Activated gamma-delta T cell (primary cell): ENCODE results near the gene EFCAB6.
"Not testable (repeated sequence)": the region's sequence is repeated elsewhere in the genome, so short reads cannot be mapped to it uniquely, and the experiment has no call there.

Experiments
- DNase-seq: peaks from one replicate; lab custom pipeline; 2025; lab: John Stamatoyannopoulos, UW

The EFCAB6 gene

GRCh38 chr22:43714104-43714503, 98.0 kb downstream of the EFCAB6 start:
- DNase-seq, result no peak

GRCh38 chr22:43711681-43712080, 100.4 kb downstream of the EFCAB6 start:
- DNase-seq, result no peak

DNA sequence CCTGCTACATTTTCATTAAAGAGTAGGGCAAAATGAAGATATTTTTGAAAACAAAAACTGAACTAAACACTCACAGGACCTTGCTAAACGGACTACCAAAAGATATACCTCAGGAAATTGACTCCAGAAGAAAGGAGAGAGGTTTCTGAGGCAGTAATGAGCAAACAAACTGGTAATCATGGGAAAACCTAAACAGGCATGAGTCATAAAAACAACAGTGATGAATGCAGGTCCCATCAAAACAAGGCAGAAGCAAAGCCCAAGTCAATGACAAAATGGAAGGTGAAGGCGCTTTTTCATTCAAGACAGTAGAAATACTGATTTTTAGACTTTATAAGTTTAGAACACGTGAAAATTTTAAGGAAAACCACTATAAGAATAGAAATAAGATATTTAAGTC, 104.5 kb downstream of the EFCAB6 start:
- no peak for DNase-seq

GRCh38 chr22:43706571-43707328, 105.4 kb downstream of the EFCAB6 start:
- DNase-seq, result no peak

DNA sequence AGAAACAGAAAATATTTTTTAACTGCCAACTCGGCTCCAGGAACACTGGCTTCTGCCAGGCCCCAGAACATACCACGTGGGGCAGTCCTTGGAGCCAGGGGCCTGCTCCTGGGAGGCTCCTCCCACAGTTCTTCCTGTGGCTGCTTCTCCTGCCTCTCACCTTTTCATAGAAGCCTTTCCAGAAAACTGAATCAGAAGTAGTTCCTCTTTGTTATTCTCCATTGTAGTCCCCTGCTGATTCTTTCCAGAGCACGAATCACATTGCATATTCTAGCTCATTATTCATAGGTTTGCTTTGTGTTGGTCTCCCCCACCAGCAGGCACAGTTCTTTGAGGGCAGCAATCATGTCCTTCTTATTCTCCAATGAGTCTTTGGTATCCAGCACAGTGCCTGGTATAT, 106.0 kb downstream of the EFCAB6 start:
- no peak for DNase-seq

GRCh38 chr22:43704051-43704450, 108.1 kb downstream of the EFCAB6 start:
- no peak for DNase-seq

DNA sequence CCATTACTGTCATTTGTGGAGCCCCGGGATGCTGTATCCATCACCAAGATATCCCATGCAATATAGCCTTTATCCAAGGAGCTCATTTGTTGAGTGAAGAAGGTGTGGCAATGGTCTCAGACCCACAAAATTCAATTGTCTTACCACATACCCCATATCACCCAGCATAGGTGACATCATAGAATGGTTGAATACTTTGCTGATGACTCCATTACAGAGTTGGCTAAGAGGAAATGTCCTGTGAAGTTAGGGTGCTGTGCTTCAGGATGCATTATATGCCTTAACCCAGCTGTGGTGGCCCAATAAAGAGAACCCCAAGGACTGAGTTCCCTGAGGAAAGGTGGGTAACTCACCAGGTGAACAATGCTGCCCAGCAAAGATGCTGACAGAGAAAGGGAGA, 113.7 kb downstream of the EFCAB6 start:
- DNase-seq, result no peak

- no peak for DNase-seq
These were observed 114.2 kb downstream of the EFCAB6 start for GRCh38 chr22:43697894-43698293.

DNA sequence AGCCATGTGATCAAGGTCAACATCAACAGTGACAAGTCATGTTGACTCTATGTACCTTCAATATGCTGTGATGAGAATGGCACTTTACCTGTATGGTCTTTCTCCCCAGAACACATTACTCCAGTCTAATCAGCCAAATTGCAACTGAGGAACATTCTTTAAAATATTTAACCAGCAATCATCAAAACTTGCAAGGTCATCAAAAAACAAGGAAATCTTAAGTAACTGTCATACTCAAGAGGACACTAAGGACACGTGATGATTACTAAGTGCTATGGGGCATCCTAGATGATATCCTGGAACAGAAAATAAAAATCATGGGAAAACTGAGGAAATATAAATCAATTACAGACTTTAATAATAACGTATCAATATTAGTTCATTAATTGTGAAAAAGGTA, 118.9 kb downstream of the EFCAB6 start:
- no peak for DNase-seq

GRCh38 chr22:43689356-43689755, 122.7 kb downstream of the EFCAB6 start:
- DNase-seq, result no peak

- DNase-seq, result no peak
These were observed 129.3 kb downstream of the EFCAB6 start for GRCh38 chr22:43682851-43683250.

DNA sequence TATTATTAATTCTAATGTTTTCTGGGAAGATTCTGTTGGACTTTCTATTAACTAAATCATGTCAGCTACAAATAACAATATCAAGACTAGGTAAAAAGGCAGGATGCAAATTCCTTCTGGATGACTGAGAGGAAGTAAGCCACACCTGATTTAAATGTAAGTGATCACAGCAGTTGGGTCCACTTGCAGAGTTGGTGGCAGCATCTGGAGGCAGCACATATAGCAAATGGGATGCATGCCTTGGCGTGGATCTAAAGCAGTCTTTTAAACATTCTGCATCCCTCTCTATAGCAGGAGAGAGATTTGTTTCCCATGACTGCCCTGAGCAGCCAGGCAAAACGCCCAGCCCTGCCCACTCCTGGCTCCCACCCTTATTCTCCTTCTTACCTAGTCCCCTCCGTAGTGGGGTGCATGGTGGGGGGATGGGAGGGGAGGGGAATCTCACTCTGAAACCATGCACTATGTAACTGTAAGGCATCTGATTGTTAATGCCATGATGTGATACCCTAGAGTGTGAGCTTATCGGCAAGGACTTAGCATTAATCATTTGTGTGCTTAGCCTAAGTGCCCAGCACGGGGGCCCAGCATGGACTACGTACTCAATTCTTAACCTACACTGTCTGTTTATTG, 130.3 kb downstream of the EFCAB6 start:
- no peak for DNase-seq

- DNase-seq, result no peak
These were observed 141.6 kb downstream of the EFCAB6 start for GRCh38 chr22:43670513-43670912.

DNA sequence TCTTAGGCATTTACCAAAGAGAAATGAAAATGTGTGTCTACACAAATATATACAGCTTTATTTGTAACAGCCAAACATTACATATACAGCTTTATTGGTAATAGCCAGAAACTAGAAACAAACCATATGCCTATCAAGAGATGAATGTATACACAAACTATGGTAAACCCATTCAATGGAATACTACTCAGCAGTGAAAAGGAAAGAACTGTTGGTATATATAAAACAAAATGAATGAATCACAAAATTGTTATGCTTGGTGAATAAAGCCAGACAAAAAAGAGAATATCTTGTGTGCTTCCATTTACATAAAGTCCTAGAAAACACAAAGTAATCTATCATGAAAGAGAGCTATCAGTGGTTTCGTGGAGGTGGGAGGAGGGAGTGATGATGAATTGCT, 142.9 kb downstream of the EFCAB6 start:
- DNase-seq, result no peak

DNA sequence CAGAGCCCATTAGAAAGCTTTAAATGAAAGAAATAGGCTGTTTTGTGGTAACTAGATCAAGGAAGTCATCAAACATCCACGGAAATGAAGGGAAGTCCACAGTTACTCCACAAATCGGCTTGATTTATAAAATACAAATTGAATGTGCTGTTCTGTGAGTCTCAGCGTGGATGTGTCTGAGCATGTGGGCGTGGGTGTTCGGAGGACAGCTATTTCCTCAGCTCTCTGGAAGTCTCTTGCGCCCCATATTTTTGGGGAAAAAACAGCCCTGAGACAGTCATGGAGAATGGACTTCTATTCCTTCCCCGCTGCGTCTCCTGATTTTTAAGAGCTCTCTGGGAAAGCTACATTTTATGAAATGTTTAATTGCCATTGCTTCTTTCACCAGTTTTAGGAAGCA, 144.4 kb downstream of the EFCAB6 start:
- DNase-seq, result no peak

- no peak for DNase-seq
These were observed 145.6 kb downstream of the EFCAB6 start for GRCh38 chr22:43666457-43666856.

DNA sequence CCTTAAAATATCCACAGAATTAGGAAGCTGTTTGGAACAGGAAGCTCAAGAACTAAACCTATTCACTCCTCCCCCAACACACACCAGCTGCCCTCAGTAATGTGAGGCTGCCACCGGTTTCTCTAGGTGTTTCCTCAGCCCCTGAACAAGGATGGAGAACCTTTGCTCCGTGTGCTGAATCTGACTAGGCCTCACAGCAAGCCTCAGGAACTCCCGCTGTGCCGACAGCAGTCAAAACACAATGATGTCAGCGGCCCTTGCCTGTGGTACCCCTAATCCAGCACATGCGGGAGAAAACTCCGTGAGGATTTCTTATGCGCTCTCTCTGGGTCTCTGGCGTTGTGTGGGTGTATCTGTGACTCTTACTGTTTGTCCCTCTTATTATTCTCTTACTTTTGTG, 153.3 kb downstream of the EFCAB6 start:
- DNase-seq, result no peak

GRCh38 chr22:43656581-43656980, 155.5 kb downstream of the EFCAB6 start:
- DNase-seq, result not testable (repeated sequence)

- DNase-seq, result no peak
These were observed 157.8 kb downstream of the EFCAB6 start for GRCh38 chr22:43654271-43654670.

DNA sequence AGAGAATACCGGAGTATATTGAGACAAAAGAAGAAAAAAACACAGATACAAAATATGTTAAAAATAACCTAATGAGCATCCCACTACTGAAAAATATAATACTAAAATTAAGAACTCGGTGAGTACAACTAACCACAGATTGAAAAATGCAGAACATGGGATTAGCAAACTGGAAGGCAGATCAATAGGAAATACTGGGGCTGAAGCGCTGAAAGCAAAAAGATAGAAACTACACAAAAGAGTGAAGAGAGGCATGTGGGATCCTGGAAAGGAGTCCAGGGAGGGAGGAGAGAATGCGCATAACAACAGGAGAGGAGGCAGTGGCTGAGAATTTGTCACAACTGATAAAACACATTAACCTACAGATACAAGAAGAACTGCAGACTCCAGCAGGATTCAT, 159.3 kb downstream of the EFCAB6 start:
- no peak for DNase-seq

DNA sequence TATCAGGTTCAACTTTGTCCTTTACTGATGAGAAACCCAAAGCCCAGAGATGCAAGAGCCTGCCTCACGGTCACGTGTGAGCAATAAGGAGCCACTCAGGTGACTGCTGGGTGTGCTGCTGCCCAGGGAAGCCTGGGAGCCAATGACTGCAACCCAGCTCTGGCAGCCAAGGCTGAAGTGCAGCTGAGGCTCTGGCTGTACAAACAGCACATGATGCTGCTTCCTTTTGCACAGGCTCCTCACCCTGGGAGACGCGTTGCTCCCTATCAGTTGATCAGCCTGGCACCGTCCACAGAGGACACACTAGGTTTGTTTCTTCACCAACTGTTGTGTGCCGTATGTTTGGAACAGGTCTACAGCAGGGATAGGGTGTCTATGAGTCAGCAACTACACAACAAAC, 168.7 kb downstream of the EFCAB6 start:
- no peak for DNase-seq

DNA sequence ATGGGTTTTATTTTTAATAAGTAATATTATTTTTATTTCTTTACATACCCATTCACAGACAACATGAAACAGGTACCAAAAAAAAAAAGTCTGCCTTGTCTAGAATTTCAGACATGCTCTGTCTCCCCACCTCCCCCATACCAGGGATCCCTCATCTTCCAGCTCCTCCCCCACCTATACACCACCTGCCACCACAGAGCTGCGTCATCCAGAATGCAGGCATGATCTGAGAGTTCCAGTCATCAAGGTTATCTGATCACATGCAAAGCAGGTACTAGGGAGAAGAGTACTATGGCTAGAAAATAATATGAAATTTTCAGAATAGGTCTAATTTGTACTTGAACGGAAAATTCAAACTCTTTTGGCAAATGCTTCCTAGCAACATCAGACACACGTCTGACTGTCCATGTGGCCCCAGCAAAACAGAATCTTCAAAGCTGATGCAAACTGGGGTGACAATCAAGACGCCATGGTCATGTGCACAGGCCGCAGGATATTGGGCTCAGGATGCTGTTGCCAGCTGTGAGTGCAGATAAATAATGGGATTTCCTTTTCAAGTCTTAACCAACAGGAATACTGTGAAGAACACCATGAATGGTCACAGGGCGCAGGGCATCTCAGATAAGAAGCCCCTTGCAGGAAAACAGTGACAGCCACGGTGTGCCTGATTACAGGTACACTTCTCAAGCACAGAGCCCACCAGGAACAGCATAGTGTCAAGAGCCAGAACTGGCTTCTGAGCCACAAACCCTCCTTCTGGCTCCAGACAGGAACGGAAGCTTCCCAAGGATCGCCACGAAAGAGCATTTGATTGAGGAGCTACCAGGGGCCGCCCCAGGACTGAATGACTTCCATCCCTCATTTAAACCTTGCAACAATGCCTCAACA, 169.5 kb downstream of the EFCAB6 start:
- no peak for DNase-seq
